ENCODE results near the gene CTTN.
"Not testable (repeated sequence)": the region's sequence is repeated elsewhere in the genome, so short reads cannot be mapped to it uniquely, and the experiment has no call there.

CTTN gene

DNA sequence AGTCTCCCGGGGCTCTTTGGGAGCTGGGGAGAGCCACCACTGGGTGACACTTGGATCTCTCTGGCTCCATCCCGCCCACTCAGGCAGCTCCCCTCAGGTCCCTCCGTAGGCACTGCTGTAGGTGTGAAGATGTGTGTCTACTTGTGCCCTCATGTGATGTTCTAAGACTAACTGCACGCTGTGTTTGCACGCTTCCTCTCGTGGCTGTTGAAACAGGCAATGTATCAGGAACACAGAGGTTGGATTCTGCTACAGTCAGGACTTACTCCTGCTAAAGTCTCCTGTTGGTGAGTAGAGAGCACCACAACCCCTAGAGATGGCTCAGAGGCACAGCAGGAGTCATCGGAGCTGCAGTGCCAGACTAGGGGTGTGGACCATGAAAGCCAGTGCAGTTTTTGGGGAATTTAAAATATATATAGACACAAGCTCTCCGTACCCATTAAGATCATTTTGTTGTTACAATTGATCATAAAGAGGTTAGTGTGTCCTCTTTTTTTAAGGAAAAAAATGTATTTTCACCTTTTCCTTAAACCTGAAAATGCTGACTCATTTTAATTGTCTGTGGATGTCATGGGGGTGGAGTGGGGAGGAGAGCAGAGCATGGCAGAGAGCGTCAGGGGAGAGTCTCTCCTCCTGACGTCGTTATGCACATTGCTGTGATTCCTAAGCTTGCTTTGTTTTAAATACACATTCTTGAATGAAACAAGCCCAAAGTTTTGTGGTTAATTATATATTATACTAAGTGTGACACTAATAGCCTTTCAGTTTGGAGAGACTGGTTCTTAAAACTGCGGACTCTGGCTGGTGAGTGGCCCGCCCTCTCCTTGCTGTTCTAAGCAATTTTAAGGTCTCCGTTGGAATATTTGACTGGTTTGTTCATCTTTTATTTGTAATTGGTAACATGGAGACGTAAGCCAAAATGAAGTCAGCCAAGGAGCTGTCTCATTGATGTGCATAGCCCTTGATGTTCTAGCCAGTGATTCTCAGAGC is 16.2 kb upstream of the CTTN start:
- no peak for DNase-seq

DNA sequence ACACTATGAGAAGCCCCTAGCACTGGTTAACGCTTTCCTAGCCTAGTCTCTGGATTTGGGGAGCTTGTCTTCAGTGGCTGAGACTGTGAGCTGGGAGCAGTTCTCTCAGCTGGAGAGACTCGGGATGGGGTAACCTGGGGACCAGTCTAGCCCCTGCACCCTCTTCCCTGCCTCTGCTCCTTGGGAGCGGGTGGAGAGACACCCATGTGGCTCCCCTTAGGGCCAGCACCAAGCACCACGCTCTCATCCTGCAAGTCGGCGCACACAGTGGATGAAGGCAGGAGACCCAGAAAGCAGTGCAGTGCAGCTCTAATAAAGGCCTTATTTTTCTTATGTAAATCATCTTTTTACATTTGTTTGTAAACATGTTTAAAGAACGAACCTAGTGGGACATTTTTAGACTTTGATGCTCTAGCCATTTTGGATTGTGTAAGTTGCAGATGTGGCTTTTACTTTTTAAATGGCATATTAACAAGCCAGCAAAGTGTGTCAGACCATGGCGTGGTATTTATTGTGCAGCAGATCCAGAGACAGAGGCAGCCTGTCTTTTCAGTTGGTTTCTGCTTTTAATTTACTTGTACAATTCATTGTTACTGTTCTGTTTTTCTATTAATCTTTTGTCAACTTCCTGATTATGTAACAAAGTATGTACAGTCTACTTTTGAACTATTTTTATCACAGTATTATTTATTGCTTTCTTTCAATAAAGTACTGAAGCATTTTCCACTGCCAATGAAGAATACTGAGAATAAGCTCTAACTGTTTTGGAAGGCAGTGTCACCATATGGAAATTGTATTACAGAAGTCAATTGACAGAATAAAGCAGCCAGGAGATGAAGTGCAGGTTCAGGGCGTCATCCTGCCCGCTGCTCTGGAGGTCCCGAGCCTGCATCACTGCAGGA is 14.4 kb upstream of the CTTN start:
- DNase-seq, result no peak

DNA sequence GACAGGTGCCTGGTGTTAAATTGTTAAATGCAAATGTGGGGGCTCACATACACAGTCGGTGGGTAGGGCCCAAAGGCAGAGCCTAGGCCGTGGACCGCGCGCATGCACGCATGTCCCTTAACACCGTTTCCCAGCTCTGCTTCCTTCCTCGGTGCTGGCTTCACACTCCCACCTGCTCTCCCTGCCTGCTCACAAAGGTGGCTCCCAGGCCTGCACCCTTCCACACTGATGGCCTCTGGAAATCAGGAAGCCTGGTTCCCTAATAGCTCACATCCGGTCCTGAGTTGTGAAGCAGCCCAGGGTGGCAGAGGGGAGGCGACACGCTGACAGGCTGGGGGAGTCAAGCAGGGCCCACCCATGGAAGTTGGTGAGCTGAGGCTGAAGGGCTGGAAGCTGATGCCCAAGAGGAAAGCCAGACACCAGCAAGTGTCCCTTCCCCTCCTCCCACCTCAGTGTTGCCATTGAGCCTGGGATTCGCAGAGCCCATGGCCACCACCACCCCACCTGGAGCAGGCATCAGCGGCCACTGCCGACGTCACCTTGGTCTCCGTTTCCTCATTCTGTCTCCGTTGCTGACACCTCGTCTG is 13.7 kb upstream of the CTTN start:
- DNase-seq, result no peak

DNA sequence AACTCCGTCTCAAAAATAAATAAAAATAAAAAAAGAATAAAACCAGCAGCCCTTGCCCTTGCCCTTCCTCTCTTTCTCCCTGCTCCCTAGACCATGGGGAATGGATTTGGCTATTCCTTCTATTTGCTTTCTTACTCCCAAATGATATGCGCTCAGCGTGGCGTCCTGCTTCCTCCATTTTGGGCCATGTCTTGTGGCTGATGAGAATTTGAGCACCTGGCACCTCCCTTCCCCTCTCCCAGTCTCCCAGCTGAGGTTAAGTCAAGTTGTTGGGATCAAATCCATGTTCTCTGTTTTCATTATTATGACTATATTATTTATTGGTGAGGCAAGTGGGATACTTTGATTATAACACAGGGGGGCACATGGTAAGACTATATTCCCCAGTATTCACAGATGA is 10.8 kb upstream of the CTTN start:
- no peak for DNase-seq

DNA sequence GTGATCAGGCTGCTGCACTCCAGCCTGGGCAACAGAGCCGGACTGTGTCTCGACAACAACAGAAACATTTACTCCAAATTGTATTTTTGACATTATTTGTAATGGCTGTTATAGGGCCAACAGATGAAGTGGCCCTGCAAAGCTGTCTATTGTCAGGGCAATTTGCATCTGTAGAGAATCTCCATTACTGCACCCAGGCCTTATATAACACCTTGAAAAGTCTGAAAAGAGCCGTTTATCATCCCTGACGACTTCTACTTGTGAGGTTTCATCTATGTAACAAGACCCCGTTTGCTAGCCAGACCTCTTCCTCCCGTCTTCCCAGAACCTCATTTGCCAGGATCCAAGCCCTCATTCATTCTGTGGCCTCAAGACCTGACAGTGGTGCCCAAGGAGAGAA is 9.1 kb upstream of the CTTN start:
- no peak for DNase-seq

DNA sequence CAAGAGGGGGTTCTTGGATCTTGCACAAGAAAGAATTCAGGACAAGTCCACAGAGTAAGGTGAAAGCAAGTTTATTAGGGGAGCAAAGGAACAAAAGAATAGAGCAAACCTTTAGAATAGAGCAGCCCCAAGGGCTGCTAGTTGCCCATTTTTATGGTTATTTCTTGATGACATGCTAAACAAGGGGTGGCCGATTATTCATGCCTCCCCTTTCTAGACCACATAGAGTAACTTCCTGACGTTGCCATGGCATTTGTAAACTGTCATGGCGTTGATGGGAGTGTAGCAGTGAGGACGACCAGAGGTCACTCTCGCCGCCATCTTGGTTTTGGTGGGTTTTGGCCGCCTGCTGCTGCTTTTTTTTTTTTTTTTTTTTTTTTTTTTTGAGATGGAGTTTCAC is 7.4 kb upstream of the CTTN start:
- not testable (repeated sequence) for DNase-seq

DNA sequence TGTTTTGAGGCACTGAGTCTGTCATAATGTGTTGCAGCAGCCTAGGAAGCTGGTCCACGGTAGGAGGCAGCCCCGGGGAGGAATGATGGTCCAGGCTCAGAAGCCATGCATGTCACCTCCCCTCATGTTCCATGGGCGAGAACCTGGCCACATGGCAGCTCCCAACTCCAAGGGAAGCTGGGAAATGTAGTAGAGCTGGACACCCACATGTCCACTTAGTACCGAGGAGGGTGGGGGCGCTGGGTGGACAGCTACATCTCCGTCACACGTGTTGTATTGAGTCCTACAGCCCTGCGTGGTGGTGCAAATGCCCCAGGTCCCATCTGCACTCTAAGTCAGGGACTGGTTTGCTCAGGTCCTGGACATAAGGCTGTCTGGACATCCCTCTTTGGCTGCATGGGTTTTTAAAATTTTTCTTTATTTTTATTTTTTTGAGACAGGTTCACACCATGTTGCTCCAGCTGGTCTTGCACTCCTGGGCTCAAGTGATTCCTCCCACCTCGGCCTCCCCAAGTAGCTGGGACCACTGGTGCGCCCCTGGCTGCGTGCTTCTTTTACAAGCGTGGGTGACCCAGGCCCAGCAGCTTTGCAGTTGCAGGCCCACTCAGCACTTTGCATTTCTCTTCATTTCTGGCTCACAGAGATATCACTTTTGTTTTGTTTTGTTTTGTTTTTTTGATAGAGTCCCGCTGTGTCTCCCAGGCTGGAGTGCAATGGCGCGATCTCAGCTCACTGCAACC is 3.9 kb upstream of the CTTN start:
- DNase-seq, result no peak

DNA sequence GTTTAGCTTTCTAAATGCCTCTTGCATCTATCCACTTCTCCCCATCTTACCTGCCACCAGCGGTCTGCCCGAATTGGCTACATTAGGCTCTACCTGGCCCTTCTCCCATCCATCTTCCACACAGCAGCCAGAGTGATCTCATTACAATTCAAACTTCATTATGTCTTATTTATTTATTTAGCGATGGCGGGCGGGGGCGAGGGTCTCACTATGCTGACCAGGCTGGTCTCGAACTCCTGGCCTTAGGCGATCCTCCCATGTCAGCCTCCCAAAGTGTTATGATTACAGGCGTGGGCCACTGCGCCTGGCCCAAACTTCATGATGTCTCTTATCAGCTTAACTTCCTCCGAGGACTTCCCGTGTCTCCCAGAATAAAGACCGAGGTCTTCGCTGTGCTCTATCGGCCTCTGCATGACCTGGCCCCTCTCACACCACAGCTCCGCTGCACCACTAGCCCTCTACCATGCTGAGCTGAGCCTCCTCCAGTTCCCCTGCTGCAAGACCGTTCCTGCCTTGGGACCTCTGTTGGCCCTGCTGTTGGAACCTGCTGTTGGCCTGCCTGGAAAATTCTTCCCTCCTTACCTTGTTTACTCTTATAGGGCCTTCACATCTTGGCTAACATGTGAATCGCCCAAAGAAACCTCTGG is 870 bp upstream of the CTTN start:
- DNase-seq, result no peak

DNA sequence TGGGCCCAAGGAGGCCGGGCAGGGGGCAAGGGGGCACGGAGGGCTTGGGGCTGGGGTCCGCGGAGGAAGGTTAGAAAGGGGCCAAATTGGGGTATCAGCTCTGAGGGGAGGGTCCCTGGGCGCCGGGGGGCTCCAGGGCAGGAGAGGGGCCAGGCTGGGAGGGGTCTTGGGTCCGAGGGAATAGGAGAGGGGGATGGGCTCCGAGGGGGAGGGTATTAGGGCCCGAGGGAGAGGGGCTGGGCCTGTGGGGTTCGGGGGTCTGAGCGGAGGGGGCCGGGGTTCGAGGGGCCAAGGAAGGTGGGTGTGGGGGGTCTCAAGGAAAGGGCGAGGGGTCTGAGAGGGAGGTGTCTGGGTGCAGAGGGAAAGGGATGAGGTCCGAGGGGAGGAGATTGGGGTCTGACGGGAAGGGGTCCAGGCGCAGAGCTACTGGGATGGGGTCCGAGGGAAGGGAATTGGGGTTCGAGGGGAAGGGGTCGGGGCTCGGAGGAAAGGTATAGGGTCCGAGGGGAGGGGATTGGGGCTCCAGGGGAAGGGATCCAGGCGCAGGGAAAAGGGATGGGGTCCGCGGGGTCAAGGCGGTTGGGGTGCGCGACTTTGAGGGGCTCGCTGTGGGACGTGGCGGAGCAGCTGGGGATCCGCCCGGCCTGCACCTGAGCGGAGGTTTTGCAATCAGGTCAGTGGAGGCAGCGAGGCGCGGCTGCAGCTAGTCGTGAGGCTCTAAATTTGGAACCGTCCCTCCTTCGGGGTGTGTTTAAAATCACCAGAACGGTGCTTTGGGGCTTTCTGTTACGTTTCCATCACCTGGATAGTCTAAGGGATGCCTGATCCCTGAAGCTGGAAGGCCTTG is 728 bp downstream of the CTTN start:
- DNase-seq, result no peak

DNA sequence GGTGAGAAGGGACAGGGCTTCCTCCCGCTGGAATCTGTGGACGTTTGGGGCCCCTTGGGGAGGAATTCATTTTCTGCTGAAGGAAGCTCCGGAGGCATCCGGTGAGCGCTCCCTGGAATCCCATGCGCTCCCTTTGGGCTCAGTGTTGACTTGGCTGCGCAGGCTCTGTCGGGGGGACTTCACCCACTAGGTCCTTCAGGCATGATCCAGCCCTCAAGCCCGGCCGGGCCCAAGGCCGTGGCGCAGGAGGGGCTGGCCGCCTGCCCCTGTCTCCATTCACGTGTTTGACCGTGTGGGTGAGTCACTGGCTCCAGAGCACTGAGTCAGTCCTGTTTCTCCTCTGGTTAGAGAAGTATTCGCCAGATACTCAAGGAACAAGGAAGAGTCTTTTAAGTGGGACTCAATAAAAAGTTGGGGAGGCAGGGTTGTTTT is 1.4 kb downstream of the CTTN start:
- peak; percentile 17 for DNase-seq

DNA sequence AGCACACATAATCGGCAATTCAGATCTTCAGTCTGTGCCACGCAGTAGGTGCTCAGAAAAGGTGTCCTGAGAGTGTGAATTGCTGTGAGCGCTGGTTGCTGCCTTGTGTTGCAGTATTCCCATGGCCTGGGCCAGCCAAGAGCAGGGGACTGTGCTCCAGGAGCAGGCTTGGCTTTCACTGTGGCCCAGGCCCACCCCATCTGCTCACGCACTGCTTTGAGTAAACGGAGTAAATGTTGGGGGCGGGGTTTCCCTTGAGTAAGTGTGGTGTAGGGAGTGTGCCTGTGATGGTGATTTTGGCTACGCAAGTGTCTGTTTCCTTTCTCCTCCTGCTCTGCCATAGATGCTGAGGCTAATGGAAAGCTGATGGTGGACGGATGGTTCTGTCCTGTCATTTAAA is 2.3 kb downstream of the CTTN start:
- DNase-seq, result no peak

DNA sequence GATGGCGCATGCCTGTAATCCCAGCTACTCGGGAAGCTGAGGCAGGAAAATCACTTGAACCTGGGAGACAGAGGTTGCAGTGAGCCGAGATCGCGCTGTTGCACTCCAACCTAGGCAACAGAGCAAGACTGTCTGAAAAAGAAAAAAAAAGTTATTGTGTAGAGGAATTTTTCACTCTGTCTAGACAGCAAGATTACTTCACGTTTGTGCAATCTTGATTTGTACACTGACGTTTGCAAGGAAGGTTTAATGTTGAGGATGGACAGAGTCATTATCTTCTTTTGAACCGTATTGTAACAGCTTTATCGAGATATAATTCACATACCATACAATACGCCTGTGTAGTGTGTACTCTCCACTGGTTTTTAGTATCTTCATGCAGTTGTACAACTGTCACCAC is 3.7 kb downstream of the CTTN start:
- DNase-seq, result no peak

DNA sequence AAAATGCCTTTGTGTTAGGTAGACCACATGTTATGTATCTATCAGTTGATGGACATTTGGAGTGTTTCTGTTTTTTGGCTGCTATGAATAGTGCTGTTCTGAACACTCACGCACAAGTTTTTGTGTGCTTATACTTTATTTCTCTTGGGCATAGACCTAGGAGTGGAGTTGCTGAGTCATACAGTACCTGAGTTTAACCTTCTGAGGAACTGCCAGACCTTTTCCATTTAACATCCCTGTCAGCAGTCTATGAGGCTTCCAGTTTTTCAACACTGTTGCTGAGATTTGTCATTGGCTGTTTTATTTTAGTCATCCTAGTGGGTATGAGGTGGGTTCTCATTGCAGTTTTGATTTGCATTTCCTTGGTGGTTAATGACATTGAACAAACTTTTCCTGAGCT is 4.4 kb downstream of the CTTN start:
- DNase-seq, result no peak

DNA sequence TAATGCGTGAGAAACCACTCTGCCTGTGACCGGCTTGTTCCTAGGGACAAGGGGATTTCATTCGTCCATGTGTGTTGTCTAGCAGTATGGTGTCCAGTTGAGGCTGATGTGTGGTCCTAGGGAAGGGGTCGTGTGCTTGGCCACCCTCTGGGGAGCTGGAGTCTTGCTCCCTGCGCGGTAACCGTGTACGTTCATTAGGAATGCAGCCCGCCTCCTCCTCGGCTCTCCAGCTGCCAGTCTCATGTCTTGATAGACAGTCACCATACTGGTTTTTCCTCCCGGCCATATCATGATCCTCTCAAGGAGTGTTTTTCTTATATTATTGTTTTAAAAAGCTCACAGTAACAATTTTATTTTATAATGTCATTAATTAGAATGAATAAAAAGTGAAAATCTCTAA is 5.9 kb downstream of the CTTN start:
- no peak for DNase-seq

DNA sequence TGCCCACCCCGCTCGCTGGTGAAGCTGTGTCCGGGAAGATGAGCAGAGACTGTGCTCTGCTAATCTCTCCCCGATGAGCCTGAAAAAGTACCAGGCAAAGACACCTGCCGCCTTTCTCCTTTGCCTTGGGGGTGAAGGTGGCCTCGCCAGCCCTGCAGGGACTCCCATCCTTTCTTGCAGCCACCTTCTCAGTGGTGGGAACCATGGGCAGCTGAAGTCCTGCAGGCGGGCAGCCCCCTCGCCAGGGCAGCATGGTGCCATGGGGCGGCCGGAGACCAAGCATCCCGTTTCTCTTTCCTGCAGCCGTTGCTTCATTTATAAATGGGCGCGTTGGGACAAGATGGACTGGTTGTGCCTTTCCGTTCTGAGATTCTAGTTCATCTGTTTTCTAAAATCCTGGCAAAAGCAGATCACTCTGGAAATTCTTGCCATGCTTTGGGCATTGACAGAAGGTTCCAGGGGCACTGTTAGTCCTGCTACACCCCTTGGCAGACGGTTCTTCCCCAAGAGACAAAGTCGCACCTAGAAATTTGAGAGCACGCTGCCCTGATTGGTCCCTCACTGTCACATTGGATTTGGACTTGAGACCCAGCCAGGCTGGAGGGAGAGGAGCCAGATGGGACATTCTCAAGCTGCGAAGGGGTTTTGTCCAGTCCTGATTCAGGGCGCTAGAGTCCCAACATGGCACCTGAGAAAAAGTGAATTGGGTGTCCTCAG is 7.5 kb downstream of the CTTN start:
- DNase-seq, result no peak

DNA sequence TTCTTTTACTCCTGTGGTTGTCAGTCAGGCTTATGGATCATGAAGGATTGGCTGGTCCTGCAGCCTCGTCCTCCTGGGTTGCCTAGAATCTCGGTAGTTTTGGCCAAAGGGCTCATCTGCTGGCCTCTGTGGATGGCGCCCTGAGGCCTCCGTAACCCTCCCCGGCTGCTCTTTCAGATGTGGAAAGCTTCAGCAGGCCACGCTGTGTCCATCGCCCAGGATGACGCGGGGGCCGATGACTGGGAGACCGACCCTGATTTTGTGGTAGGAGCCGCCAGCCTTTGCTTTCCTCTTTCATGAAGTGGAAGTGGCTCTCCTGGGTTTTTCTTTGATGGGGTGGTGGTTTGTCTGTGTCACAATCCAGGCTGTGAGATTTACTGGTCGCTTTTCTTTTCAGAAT is 8.8 kb downstream of the CTTN start:
- no peak for DNase-seq

DNA sequence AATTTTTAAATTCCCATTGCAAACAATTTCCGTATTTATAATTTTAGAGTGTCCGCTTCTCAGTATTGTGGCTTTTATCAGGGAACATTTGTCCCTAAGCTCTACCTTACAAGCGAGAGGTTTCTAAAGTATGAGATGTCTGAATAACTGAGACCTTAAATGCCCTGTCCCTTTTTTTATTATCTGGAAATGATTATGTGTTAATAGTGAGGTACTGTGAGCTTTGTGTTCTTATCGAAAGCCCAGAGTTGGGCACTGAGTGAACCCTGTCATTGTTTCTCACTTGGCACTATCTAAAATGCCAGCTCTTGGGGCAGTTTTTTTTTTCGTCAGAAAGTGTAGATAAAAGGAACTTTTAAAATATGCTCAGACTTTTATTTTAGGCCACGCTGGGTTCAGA is 9.5 kb downstream of the CTTN start:
- no peak for DNase-seq

DNA sequence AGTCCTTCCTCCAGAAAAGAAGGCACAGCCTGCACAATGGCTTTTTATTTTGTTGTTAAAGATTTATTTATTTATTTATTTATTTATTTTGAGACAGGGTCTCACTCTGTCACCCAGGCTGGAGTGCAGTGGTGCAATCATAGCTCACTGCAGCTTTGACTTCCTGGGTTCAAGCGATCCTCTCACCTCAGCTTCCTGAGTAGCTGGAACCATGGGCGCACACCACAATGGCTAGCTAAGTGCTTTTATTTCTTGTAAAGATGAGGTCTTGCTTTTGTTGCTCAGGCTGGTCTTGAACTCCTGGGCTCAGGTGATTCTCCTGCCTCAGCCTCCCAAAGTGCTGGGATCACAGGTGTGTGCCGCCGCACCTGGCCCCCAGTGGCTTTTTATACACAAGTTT is 10.0 kb downstream of the CTTN start:
- DNase-seq, result not testable (repeated sequence)

DNA sequence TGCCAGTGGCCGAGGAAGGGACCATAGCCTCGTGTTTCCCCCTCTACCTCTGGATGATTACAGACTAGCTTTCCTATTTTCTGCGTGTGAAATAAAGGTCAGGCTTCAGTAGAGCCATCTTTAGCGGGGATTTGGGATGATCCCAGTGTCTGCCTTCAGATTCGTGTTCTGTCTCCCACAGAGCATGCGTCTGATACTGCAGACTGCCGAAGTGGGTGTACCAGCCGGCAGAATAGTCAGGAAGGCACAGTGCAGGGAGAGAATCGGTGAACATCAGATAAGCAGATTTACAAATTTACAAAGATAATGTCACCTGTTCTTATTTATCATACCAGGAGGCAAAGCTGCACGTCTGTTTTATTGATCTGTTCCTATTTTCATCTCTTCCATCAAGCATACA is 11.1 kb downstream of the CTTN start:
- DNase-seq, result no peak

DNA sequence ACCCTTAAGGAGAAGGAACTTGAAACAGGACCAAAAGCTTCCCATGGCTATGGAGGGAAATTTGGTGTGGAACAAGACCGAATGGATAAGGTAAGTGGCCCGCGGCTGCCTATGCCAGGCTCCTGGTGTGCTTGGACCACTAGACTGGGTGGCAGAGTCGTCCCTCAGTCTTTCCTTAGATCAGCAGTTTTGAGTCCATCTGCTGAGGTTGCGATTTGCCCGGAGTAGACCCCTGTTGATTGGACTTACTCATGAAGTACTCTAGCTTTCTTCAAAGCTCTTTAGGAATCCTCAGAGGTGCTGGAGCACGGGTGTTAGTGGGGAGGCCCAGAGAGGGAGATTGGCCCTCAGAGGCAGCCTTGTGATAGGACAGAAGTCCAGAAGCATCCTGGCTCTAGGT is 11.5 kb downstream of the CTTN start:
- no peak for DNase-seq
